Measurements from ENCODE around the gene SLC15A2. TPM values are rescaled to one million over a fixed set of nuclear protein-coding genes. Genes with fewer than 3 reads are reported as not detected.

SLC15A2 gene
- total RNA-seq, 1 donor = 0.18 TPM

- no peak overlapping the region for H3K4me3 ChIP-seq (ENCODE audit: low read depth, low read length)
- no peak for TF ChIP-seq CTCF (IDR thresholded peaks at IDR 0.05; ENCODE audit: insufficient read depth, low read length)
- no peak for DNase-seq (ENCODE audit: low read depth)
These were observed 54.4 kb downstream of the SLC15A2 start for GRCh38 chr3:121948641-121949040.

GRCh38 chr3:121951291-121951919 lies 57.2 kb downstream of the SLC15A2 start:
- no peak overlapping the region for H3K4me3 ChIP-seq (ENCODE audit: low read depth, low read length)
- no peak for DNase-seq (ENCODE audit: low read depth)
- no peak for TF ChIP-seq CTCF (IDR thresholded peaks at IDR 0.05; ENCODE audit: insufficient read depth, low read length)

- no peak overlapping the region for H3K4me3 ChIP-seq (ENCODE audit: low read depth, low read length)
- no peak for TF ChIP-seq CTCF (IDR thresholded peaks at IDR 0.05; ENCODE audit: insufficient read depth, low read length)
- no peak for DNase-seq (ENCODE audit: low read depth)
These were observed 62.2 kb downstream of the SLC15A2 start for GRCh38 chr3:121956363-121956762.

DNA sequence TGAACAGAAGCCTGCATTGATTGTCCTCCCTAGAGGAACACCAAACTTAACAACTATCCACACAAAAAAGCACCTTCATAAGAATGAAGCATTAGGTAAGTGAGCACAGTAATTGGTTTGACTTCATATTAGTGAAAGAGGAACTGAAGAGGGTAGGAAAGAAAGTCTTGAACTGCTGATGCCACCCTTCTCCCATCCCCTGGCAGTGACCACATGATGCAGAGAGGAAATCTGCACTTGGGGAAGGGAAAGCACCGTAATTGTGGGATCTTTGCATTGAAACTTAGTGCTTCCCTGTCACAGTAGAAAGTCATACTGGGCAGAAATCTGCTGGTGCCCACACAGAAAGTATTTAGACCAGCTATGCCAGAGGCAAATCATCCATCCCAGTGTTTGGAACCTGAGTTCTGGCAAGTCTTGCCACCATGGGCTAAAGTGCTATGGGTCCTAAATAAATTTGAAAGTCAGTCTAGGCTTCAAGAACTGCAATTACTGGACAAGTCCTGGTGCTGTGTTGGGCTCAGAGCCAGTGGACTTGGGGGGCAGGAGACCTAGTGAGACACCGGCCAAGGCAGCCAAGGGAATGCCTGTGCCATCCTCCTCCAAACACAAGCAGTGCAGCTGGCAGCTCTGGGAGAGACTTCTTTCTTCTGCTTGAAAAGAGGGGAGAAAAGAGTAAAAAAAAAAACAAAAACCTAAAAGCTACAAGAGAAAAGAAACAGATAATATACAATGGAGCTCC lies 63.6 kb downstream of the SLC15A2 start:
- no peak overlapping the region for H3K4me3 ChIP-seq (ENCODE audit: low read depth, low read length)
- no peak for TF ChIP-seq CTCF (IDR thresholded peaks at IDR 0.05; ENCODE audit: insufficient read depth, low read length)
- no peak for DNase-seq (ENCODE audit: low read depth)

DNA sequence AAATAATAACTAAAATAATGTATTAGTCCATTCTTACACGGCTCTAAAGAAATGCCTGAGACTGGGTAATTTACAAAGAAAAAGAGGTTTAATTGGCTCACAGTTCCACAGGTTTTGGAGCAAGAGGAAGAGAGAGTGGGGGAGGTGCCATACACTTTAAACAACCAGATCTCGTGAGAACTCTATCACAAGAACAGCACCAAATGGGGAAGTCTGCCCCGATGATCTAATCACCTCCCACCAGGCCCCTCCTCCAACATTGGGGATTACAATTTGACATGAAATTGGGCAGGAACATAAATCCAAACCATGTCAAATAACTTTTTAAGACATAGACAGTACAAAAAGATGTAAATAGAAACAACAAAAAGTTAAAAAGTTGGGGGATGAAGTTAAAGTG lies 64.6 kb downstream of the SLC15A2 start:
- H3K4me3 ChIP-seq (ENCODE audit: low read depth, low read length) = no peak overlapping the region
- DNase-seq (ENCODE audit: low read depth) = no peak
- no peak for TF ChIP-seq CTCF (IDR thresholded peaks at IDR 0.05; ENCODE audit: insufficient read depth, low read length)

GRCh38 chr3:121961283-121961682 lies 67.1 kb downstream of the SLC15A2 start:
- no peak for TF ChIP-seq CTCF (IDR thresholded peaks at IDR 0.05; ENCODE audit: insufficient read depth, low read length)

More at GRCh38 chr3:121961283-121961682, 67.1 kb downstream of the SLC15A2 start:
- no peak for DNase-seq (ENCODE audit: low read depth)
- no peak overlapping the region for H3K4me3 ChIP-seq (ENCODE audit: low read depth, low read length)
